ENCODE data around the gene MDM2.
"Not testable (repeated sequence)": the region's sequence is repeated elsewhere in the genome, so short reads cannot be mapped to it uniquely, and the experiment has no call there.

The MDM2 gene

GRCh38 chr12:68825569-68826217 lies 17.7 kb downstream of the MDM2 start:
- DNase-seq (ENCODE audit: extremely low read depth in 1 of 2, low read depth in 1 of 2) = no peak

DNA sequence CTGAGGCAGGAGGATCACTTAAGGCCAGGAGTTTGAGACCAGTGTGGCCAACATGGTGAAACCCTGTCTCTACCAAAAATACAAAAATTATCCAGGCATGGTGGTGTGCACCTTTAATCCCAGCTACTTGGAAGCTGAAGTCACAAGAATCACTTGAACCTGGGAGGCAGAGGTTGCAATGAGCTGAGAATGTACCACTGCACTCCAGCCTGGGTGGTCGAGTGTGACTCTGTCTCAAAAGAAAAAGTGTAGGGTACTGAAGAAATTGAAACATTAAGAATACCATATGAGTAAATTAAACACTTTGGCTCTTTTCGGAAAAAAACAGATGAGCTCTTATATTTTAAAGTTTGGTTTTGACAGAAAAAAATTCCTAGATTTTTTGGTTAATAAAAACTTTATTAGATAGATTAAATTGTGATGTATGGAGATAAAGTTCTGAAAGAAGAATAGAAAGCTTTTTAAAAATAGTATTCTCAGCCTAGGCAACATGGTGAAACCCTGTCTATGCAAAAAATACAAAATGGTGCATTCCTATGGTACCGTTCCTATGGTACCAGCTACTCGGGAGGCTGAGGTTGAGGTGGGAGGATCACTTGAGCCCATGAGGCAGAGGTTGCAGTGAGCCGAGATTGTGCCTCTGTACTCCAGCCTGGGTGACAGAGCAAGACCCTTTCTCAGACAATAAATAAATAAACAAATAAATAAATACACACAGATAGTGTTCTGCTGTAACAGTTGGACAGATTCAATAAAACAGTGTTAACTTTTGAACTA lies 20.1 kb downstream of the MDM2 start:
- DNase-seq (ENCODE audit: extremely low read depth in 1 of 2, low read depth in 1 of 2) = no peak

DNA sequence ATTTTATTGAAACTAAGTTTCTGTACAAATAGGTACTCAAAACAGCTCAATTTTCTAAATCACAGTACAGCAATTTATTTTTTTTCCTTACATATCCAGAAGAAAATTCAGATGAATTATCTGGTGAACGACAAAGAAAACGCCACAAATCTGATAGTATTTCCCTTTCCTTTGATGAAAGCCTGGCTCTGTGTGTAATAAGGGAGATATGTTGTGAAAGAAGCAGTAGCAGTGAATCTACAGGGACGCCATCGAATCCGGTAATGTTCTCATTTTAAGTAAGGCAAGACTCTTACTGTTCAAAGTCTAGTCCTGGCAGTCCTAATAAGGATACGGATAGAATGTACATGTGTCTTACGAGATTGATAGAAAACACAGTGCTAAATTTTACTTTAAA lies 20.7 kb downstream of the MDM2 start:
- no peak for DNase-seq (ENCODE audit: extremely low read depth in 1 of 2, low read depth in 1 of 2)

DNA sequence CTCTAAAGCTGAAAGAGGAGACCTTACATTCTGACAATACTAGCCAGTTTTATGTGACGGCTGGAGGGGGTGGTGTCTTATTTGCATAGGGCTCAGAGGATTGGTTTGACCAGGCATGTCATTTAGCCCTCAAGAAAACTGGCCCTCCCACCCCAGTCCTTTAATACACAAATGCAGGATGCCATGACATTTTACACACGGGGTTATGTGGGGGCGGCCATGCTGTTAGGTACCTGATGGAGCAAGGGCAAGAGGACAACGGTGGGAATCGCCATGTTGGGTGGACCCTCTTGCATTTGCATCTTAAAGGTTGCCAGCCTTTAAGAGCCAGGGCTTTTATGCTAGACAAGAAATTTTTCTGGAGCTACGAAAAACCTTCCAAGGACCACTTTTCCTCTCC lies 23.3 kb downstream of the MDM2 start:
- DNase-seq (ENCODE audit: extremely low read depth in 1 of 2, low read depth in 1 of 2) = no peak

GRCh38 chr12:68831751-68832503 lies 23.9 kb downstream of the MDM2 start:
- no peak for DNase-seq (ENCODE audit: extremely low read depth in 1 of 2, low read depth in 1 of 2)

DNA sequence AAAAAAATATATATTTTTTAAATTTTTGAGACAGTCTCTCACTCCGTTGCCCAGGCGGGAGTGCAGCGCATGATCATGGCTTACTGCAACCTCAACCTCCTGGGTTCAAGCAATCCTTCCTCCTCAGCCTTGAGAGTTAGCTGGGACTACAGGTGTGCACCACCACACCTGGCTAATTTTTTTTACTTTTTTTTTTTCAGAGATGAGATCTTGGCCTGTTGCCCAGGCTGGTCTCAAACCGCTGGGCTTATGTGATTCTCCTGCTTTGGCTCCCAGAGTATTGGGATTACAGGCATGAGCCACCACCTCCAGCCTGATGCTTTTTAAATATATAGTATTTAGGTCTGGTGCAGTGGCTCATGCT lies 24.5 kb downstream of the MDM2 start:
- DNase-seq (ENCODE audit: extremely low read depth in 1 of 2, low read depth in 1 of 2) = no peak

DNA sequence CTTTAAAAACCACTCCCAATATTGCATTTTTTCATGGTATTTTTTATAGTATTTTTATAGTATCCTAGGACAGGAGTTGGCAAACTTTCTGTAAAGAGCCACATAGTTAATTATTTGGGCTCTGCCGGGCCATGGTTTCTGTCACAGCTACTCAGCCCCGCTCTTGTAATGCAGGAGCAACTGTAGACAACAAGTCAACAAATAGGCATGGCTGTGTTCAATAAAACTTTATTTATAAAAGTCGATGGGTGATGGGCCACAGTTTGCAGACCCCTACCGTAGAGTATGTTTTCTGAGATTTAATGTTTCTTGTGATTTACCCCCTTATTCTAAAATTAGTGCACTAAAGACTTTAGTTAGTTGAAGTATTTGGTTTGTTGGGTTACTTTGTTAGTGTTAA lies 25.5 kb downstream of the MDM2 start:
- DNase-seq (ENCODE audit: extremely low read depth in 1 of 2, low read depth in 1 of 2) = no peak

DNA sequence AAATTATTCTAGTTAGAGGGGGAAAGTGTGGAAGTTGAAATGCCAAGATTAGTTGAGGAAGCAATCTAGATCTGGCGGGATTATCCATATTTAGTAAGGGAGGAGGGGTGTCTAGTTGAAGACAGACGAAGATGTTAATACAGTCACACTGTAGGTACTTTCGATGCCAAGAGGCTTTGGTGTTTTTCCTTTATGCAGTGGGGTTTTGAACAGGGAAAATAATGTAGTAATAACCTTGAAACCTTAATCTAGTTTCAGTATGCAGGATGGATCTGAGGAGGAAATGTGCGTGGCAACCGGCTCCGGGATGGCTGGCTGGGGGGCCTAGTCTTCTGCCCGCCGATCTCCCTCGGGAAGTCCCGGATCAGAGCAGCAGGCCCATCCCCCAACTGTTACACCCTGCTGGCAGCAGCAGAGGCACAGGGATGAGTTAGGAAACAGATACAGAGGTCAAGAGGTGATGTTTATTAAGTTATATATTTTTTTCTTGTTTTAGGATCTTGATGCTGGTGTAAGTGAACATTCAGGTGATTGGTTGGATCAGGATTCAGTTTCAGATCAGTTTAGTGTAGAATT lies 27.4 kb downstream of the MDM2 start:
- no peak for DNase-seq (ENCODE audit: extremely low read depth in 1 of 2, low read depth in 1 of 2)

DNA sequence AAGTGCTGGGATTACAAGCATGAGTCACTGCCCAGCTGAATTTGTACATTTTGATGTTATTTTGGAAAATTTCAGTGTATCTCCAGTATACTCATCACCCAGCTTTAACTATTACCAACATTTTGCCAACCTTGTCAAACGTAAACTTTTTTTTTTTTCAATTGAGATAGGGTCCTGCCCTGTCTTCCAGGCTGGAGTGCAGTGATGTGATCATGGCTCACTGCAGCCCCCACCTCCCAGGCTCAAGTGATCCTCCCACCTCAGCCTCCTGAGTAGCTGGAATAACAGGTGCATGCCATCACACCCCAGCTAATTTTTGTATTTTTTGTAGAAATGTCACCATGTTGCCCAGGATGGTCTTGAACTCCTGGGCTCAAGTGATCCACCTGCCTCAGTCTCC lies 29.2 kb downstream of the MDM2 start:
- no peak for DNase-seq (ENCODE audit: extremely low read depth in 1 of 2, low read depth in 1 of 2)

GRCh38 chr12:68838046-68838886 lies 30.3 kb downstream of the MDM2 start:
- DNase-seq (ENCODE audit: extremely low read depth in 1 of 2, low read depth in 1 of 2) = no peak

DNA sequence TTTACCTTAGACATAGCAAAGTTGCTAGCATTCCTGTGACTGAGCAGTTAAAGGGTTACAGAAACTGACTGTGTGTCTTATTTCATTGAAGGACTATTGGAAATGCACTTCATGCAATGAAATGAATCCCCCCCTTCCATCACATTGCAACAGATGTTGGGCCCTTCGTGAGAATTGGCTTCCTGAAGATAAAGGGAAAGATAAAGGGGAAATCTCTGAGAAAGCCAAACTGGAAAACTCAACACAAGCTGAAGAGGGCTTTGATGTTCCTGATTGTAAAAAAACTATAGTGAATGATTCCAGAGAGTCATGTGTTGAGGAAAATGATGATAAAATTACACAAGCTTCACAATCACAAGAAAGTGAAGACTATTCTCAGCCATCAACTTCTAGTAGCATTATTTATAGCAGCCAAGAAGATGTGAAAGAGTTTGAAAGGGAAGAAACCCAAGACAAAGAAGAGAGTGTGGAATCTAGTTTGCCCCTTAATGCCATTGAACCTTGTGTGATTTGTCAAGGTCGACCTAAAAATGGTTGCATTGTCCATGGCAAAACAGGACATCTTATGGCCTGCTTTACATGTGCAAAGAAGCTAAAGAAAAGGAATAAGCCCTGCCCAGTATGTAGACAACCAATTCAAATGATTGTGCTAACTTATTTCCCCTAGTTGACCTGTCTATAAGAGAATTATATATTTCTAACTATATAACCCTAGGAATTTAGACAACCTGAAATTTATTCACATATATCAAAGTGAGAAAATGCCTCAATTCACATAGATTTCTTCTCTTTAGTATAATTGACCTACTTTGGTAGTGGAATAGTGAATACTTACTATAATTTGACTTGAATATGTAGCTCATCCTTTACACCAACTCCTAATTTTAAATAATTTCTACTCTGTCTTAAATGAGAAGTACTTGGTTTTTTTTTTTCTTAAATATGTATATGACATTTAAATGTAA lies 31.5 kb downstream of the MDM2 start:
- DNase-seq (ENCODE audit: extremely low read depth in 1 of 2, low read depth in 1 of 2) = no peak

DNA sequence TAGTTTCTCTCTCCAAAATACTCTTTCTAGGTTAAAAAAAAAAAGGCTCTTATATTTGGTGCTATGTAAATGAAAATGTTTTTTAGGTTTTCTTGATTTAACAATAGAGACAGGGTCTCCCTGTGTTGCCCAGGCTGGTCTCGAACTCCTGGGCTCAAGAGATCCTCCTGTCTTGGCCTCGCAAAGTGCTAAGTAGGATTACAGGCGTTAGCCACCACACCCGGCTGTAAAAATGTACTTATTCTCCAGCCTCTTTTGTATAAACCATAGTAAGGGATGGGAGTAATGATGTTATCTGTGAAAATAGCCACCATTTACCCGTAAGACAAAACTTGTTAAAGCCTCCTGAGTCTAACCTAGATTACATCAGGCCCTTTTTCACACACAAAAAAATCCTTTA lies 33.2 kb downstream of the MDM2 start:
- DNase-seq (ENCODE audit: extremely low read depth in 1 of 2, low read depth in 1 of 2) = not testable (repeated sequence)

DNA sequence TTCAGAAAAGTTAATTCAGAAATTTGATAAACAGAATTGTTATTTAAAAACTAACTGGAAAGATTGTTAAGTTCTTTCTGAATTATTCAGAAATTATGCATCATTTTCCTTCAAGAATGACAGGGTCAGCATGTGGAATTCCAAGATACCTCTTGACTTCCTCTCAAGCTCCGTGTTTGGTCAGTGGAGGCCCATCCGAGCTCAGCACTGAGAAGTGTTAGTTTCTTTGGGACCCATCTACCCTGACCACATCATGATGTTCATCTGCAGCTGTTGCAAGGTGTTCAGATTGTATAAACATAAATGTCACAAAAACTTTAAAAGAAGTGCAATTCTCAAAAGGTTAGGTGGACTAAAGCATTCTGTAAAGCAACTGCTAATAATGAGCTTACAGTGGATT lies 33.7 kb downstream of the MDM2 start:
- DNase-seq (ENCODE audit: extremely low read depth in 1 of 2, low read depth in 1 of 2) = no peak

DNA sequence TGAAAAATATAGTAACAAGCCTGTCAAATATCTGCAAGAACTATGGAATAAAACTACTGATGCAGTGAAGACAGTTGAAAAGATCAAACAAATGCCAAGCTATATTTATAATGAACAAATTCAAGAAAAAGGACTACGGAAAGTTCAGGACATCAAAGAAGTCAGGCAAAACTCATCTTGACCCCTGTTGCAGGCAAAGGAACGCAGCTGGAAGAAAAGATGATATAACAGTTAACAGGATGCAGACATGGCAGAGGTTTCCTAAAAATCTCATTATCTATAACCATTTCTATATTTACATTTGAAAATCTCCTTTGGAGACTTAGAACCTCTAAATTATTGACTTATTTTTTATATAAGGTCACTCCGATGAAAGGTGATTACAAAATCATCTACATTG lies 34.1 kb downstream of the MDM2 start:
- no peak for DNase-seq (ENCODE audit: extremely low read depth in 1 of 2, low read depth in 1 of 2)

GRCh38 chr12:68842784-68843567 lies 35.0 kb downstream of the MDM2 start:
- no peak for DNase-seq (ENCODE audit: extremely low read depth in 1 of 2, low read depth in 1 of 2)

DNA sequence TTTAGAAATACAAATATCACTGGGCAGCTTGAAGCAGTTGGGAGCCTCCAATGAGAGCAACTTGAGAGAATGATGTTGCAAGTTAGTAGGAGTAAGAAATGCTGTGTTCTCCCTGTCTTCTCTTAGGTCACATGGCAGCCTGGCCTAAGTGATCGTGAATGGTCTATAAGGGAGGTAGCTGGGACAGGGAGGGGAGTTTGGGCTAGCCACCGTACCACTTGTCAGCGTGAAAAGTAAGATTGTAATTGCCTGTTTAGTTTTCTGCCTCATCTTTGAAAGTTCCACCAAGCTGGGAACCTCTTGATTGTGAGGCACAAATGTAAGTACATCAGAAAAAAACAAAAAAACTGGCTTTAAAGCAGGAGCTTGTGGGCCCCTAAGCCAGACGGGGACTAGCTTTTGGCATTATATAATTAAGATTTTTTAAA lies 36.4 kb downstream of the MDM2 start:
- DNase-seq (ENCODE audit: extremely low read depth in 1 of 2, low read depth in 1 of 2) = no peak

- DNase-seq (ENCODE audit: extremely low read depth in 1 of 2, low read depth in 1 of 2) = no peak
Observed at GRCh38 chr12:68844788-68845695, 37.1 kb downstream of the MDM2 start.

DNA sequence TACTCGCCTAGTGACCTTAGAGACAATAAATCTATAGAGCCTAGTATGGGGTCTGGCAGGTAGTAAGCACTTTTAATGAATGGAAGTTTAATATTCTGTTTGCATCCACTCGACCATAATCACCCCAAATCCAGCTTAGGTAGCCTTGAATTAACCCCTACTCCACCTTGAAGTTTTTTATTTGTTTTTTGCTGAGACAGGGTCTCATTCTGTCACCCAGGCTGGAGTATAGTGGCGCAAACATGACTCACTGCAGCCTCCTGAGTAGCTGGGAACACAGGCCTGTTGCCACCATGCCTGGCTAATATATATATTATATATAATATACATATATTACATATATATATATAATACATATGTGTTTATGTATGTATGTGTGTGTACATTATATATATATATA lies 38.8 kb downstream of the MDM2 start:
- DNase-seq (ENCODE audit: extremely low read depth in 1 of 2, low read depth in 1 of 2) = no peak

All from activated CD8-positive, alpha-beta memory T cell treated with anti-CD3 and anti-CD28 coated beads for 1 hour (primary cell).